WTC11 (cell line): ENCODE results near the gene AREL1. TPM values are rescaled to one million over a fixed set of nuclear protein-coding genes. Genes with fewer than 3 reads are reported as not detected.

Experiments
- ATAC-seq: fragments of 200-7000 bp; cut with Tn5 transposase; 2 replicates; pipeline ENCODE4 v1.10.0; 2021; ENCODE audit warnings: mild to moderate bottlenecking, moderate library complexity
- CTCF ChIA-PET: fragments of 300-600 bp; sonication (Branson Sonifier 250); formaldehyde crosslinking; loops from one replicate; lab custom pipeline; 2021; ENCODE audit warnings: antibody characterized with exemption; lab: Charles Lee
- POLR2A ChIA-PET: fragments of 350-600 bp; sonication (Branson Sonifier 250); formaldehyde crosslinking; loops from one replicate; lab custom pipeline; 2021; ENCODE audit warnings: antibody characterized with exemption; lab: Charles Lee
- DNase-seq: peaks from one replicate; pipeline ENCODE4 v3.0.0; 2021; ENCODE audit warnings: low spot score
- H3K27ac Mint-ChIP-seq: 2 replicates; pipeline ENCODE4 v1.8.0; 2021; ENCODE audit warnings: mixed read lengths
- H3K27me3 Mint-ChIP-seq: 2 replicates; pipeline ENCODE4 v1.8.0; 2021; ENCODE audit warnings: low read depth, mild to moderate bottlenecking, moderate library complexity, mixed read lengths
- H3K36me3 Mint-ChIP-seq: 2 replicates; pipeline ENCODE4 v1.8.0; 2021; ENCODE audit warnings: mixed read lengths
- H3K4me1 Mint-ChIP-seq: 2 replicates; pipeline ENCODE4 v1.8.0; 2022; ENCODE audit warnings: mixed read lengths
- H3K4me3 Mint-ChIP-seq: 2 replicates; pipeline ENCODE4 v1.8.0; 2021; ENCODE audit warnings: mild to moderate bottlenecking, moderate library complexity, mixed read lengths
- H3K9me3 Mint-ChIP-seq: 2 replicates; pipeline ENCODE4 v1.8.0; 2021; ENCODE audit warnings: mixed read lengths
- CREB1 ChIP-seq: sonication (generic); formaldehyde crosslinking; IDR thresholded peaks from 2 replicates; pipeline ENCODE4 v1.8.0; 2023; ENCODE audit warnings: mild to moderate bottlenecking, missing genetic modification reagents
- ESRRA ChIP-seq: sonication (generic); formaldehyde crosslinking; IDR thresholded peaks from 2 replicates; pipeline ENCODE4 v1.8.1; 2022; ENCODE audit warnings: mild to moderate bottlenecking, missing genetic modification reagents, borderline replicate concordance
- HMGA2 ChIP-seq: fragments of 250-450 bp; sonication (Bioruptor Pico); IDR thresholded peaks from 2 replicates; pipeline ENCODE4 v1.4.0; 2021; ENCODE audit warnings: mild to moderate bottlenecking, moderate library complexity
- IRF2 ChIP-seq: sonication (generic); formaldehyde crosslinking; IDR thresholded peaks from 2 replicates; pipeline ENCODE4 v1.8.0; 2022; ENCODE audit warnings: low read depth, missing genetic modification reagents, borderline replicate concordance
- JUN ChIP-seq: sonication (generic); formaldehyde crosslinking; IDR thresholded peaks from 2 replicates; pipeline ENCODE4 v1.8.0; 2023; ENCODE audit warnings: mild to moderate bottlenecking, missing genetic modification reagents
- RELA ChIP-seq: sonication (generic); formaldehyde crosslinking; IDR thresholded peaks from 2 replicates; pipeline ENCODE4 v1.8.1; 2022; ENCODE audit warnings: missing genetic modification reagents, mild to moderate bottlenecking, borderline replicate concordance
- RORB ChIP-seq: fragments of 250-450 bp; sonication (Bioruptor Pico); IDR thresholded peaks from 2 replicates; pipeline ENCODE4 v1.9.0; 2021; ENCODE audit warnings: mild to moderate bottlenecking
- TCF7 ChIP-seq: sonication (generic); formaldehyde crosslinking; IDR thresholded peaks from 2 replicates; pipeline ENCODE4 v1.8.0; 2022; ENCODE audit warnings: mild to moderate bottlenecking, low read depth, missing genetic modification reagents, moderate library complexity
- ZNF232 ChIP-seq: sonication (generic); formaldehyde crosslinking; IDR thresholded peaks from 2 replicates; pipeline ENCODE4 v1.8.0; 2022; ENCODE audit warnings: mild to moderate bottlenecking, missing genetic modification reagents
- ZNF263 ChIP-seq: sonication (generic); formaldehyde crosslinking; IDR thresholded peaks from 2 replicates; pipeline ENCODE4 v1.8.1; 2022; ENCODE audit warnings: low read depth, mild to moderate bottlenecking, moderate library complexity, missing genetic modification reagents
- ZNF423 ChIP-seq: fragments of 250-450 bp; sonication (Bioruptor Pico); IDR thresholded peaks from 2 replicates; pipeline ENCODE4 v2.1.2; 2022; ENCODE audit warnings: mild to moderate bottlenecking, moderate library complexity
- total RNA-seq: library from RNA; stranded (reverse); gene quantifications from 3 replicates; pipeline ENCODE4 v1.2.3, GENCODE V29; 2021
- TF ChIP-seq, protein P1 (sequence below): sonication (generic); formaldehyde crosslinking; IDR thresholded peaks from 2 replicates; pipeline ENCODE4 v1.8.0; 2022; ENCODE audit warnings: mild to moderate bottlenecking, missing genetic modification reagents
- TF ChIP-seq, protein P2 (sequence below): sonication (generic); formaldehyde crosslinking; IDR thresholded peaks from 2 replicates; pipeline ENCODE4 v1.8.0; 2022; ENCODE audit warnings: mild to moderate bottlenecking, missing genetic modification reagents
- TF ChIP-seq, protein P3 (sequence below): sonication (generic); formaldehyde crosslinking; IDR thresholded peaks from 2 replicates; pipeline ENCODE4 v1.8.0; 2023; ENCODE audit warnings: missing genetic modification reagents, mild to moderate bottlenecking, borderline replicate concordance
- TF ChIP-seq, protein P4 (sequence below): fragments of 250-450 bp; sonication (Bioruptor Pico); IDR thresholded peaks from 2 replicates; pipeline ENCODE4 v1.9.0; 2021; ENCODE audit warnings: mild to moderate bottlenecking, borderline replicate concordance

Gene AREL1
- total RNA-seq, 1 experiment from 2014 or later: 37.0 TPM

DNA sequence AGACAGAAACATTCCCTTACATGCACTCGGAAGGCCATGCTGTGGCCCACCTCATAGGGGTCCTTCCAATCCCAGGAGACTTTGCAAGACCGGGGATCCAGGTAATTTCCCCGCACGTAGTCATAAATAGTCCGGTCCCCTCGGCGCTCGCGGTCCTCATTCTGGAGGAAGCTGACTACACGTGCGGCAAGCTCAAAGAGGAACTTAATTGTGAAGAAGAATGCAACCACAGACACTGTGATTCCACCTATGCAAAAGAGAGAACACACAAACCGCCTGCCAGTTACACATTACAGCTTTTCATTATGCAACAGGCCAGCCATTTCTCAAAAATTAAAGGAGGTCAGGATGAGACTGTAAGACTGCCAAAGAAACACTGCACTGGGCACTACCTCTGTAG lies 28.4 kb downstream of the AREL1 start (continued):
- TF ChIP-seq, protein P1, sequence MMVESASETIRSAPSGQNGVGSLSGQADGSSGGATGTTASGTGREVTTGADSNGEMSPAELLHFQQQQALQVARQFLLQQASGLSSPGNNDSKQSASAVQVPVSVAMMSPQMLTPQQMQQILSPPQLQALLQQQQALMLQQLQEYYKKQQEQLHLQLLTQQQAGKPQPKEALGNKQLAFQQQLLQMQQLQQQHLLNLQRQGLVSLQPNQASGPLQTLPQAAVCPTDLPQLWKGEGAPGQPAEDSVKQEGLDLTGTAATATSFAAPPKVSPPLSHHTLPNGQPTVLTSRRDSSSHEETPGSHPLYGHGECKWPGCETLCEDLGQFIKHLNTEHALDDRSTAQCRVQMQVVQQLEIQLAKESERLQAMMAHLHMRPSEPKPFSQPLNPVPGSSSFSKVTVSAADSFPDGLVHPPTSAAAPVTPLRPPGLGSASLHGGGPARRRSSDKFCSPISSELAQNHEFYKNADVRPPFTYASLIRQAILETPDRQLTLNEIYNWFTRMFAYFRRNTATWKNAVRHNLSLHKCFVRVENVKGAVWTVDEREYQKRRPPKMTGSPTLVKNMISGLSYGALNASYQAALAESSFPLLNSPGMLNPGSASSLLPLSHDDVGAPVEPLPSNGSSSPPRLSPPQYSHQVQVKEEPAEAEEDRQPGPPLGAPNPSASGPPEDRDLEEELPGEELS (CRISPR knock-in tag): no peak
- no peak for TF ChIP-seq ZNF423 (CRISPR knock-in tag)
- TF ChIP-seq CREB1 (CRISPR knock-in tag): no peak
- TF ChIP-seq, all 79 proteins: peak for 0

DNA sequence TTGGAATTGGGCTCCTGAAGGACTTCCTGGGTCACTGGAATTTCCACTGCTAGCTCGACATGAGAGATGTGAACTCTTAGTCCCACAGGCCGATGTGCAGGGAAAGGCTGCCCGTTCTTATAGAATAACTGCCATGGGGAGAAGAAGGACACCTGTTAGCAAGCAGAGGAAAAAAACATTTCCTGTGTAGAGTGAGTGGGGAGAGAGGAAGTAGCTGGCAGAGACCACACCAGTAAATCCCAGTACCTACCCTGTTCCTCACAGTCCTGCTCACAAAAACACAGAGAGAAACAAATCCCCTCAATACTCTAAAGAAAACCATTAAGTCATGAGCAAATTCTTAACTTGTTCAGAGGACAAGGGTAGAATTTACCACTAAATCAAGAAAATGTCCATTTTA lies 29.5 kb downstream of the AREL1 start:
- no peak for DNase-seq
- peaks cover 16% of the 10 kb centered on the region for H3K4me1 Mint-ChIP-seq
- H3K36me3 Mint-ChIP-seq: peaks cover 24% of the 10 kb centered on the region
- H3K9me3 Mint-ChIP-seq: no peaks in the 10 kb centered on the region
- no peak for ATAC-seq
- no peak overlapping the region for H3K27ac Mint-ChIP-seq
- TF ChIP-seq ZNF263 (CRISPR knock-in tag) (no peak), ESRRA (CRISPR knock-in tag) (no peak), ZNF232 (CRISPR knock-in tag) (no peak), HMGA2 (no peak), TCF7 (CRISPR knock-in tag) (no peak), RELA (no peak), IRF2 (CRISPR knock-in tag) (no peak), RORB (CRISPR knock-in tag) (no peak), JUN (CRISPR knock-in tag) (no peak)
- TF ChIP-seq, protein P2, sequence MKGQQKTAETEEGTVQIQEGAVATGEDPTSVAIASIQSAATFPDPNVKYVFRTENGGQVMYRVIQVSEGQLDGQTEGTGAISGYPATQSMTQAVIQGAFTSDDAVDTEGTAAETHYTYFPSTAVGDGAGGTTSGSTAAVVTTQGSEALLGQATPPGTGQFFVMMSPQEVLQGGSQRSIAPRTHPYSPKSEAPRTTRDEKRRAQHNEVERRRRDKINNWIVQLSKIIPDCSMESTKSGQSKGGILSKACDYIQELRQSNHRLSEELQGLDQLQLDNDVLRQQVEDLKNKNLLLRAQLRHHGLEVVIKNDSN (CRISPR knock-in tag): no peak
- TF ChIP-seq, protein P3, sequence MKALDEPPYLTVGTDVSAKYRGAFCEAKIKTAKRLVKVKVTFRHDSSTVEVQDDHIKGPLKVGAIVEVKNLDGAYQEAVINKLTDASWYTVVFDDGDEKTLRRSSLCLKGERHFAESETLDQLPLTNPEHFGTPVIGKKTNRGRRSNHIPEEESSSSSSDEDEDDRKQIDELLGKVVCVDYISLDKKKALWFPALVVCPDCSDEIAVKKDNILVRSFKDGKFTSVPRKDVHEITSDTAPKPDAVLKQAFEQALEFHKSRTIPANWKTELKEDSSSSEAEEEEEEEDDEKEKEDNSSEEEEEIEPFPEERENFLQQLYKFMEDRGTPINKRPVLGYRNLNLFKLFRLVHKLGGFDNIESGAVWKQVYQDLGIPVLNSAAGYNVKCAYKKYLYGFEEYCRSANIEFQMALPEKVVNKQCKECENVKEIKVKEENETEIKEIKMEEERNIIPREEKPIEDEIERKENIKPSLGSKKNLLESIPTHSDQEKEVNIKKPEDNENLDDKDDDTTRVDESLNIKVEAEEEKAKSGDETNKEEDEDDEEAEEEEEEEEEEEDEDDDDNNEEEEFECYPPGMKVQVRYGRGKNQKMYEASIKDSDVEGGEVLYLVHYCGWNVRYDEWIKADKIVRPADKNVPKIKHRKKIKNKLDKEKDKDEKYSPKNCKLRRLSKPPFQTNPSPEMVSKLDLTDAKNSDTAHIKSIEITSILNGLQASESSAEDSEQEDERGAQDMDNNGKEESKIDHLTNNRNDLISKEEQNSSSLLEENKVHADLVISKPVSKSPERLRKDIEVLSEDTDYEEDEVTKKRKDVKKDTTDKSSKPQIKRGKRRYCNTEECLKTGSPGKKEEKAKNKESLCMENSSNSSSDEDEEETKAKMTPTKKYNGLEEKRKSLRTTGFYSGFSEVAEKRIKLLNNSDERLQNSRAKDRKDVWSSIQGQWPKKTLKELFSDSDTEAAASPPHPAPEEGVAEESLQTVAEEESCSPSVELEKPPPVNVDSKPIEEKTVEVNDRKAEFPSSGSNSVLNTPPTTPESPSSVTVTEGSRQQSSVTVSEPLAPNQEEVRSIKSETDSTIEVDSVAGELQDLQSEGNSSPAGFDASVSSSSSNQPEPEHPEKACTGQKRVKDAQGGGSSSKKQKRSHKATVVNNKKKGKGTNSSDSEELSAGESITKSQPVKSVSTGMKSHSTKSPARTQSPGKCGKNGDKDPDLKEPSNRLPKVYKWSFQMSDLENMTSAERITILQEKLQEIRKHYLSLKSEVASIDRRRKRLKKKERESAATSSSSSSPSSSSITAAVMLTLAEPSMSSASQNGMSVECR (CRISPR knock-in tag): no peak
- TF ChIP-seq, protein P4, sequence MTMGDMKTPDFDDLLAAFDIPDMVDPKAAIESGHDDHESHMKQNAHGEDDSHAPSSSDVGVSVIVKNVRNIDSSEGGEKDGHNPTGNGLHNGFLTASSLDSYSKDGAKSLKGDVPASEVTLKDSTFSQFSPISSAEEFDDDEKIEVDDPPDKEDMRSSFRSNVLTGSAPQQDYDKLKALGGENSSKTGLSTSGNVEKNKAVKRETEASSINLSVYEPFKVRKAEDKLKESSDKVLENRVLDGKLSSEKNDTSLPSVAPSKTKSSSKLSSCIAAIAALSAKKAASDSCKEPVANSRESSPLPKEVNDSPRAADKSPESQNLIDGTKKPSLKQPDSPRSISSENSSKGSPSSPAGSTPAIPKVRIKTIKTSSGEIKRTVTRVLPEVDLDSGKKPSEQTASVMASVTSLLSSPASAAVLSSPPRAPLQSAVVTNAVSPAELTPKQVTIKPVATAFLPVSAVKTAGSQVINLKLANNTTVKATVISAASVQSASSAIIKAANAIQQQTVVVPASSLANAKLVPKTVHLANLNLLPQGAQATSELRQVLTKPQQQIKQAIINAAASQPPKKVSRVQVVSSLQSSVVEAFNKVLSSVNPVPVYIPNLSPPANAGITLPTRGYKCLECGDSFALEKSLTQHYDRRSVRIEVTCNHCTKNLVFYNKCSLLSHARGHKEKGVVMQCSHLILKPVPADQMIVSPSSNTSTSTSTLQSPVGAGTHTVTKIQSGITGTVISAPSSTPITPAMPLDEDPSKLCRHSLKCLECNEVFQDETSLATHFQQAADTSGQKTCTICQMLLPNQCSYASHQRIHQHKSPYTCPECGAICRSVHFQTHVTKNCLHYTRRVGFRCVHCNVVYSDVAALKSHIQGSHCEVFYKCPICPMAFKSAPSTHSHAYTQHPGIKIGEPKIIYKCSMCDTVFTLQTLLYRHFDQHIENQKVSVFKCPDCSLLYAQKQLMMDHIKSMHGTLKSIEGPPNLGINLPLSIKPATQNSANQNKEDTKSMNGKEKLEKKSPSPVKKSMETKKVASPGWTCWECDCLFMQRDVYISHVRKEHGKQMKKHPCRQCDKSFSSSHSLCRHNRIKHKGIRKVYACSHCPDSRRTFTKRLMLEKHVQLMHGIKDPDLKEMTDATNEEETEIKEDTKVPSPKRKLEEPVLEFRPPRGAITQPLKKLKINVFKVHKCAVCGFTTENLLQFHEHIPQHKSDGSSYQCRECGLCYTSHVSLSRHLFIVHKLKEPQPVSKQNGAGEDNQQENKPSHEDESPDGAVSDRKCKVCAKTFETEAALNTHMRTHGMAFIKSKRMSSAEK: no peak
- ChIA-PET POLR2A (no interaction called here), CTCF (no interaction called here)
- H3K4me3 Mint-ChIP-seq: no peak overlapping the region
- H3K27me3 Mint-ChIP-seq: no peaks in the 10 kb centered on the region
